ENCODE data around the gene ASB16. TPM values are rescaled to one million over a fixed set of nuclear protein-coding genes. Genes with fewer than 3 reads are reported as not detected.

ASB16 gene
- total and polyA plus RNA-seq, 2 donors (not counting 1 experiment from before 2014, with no cell fraction given): not detected

- under 1% methylated on average over 89 of the region's 126 CpGs for WGBS (ENCODE audit: insufficient coverage)
- Mint-ChIP-seq H3K27me3 (no peaks in the 10 kb centered on the region), H3K4me1 (peaks cover 46% of the 10 kb centered on the region), H3K4me3 (peak within 1 kb of the TSS; percentile 88), H3K9me3 (ENCODE audit: insufficient read depth) (no peaks in the 10 kb centered on the region), H3K27ac (peak within 1 kb of the TSS; percentile 95)
- H3K4me1 ChIP-seq (ENCODE audit: control insufficient read depth in 2 of 2, insufficient read depth in 2 of 2, low read length in 2 of 2): peaks cover 30 to 43% of the 10 kb centered on the region in 2 donors
- H3K27ac ChIP-seq (ENCODE audit: low read length in 2 of 2): peak within 1 kb of the TSS; percentile 89 to 90
- H3K36me3 ChIP-seq (replicated peaks in 1 of 2; ENCODE audit: control extremely low read depth in 1 of 2, control insufficient read depth in 1 of 2, extremely low read depth in 1 of 2, insufficient read depth in 2 of 2, low read length in 1 of 2): peaks cover 3 to 23% of the 10 kb centered on the region in 2 experiments
- DNase-seq (peak; percentile 100), ATAC-seq (ENCODE audit: low read depth) (peak; percentile 81)
- H3K79me2 ChIP-seq (ENCODE audit: control insufficient read depth, insufficient read depth, low read length): peaks cover 41% of the 10 kb centered on the region
- H3K4me3 ChIP-seq (ENCODE audit: control extremely low read depth in 1 of 5, extremely low read depth in 1 of 5, insufficient read depth in 1 of 5, low read depth in 2 of 5, low read length in 4 of 5): peak within 1 kb of the TSS; percentile 66 to 83 (median 81)
- no peak for TF ChIP-seq EZH2 (IDR thresholded peaks at IDR 0.05; ENCODE audit: borderline replicate concordance, insufficient read depth, low read depth, low read length, poor library complexity, severe bottlenecking)
- TF ChIP-seq, protein P1, sequence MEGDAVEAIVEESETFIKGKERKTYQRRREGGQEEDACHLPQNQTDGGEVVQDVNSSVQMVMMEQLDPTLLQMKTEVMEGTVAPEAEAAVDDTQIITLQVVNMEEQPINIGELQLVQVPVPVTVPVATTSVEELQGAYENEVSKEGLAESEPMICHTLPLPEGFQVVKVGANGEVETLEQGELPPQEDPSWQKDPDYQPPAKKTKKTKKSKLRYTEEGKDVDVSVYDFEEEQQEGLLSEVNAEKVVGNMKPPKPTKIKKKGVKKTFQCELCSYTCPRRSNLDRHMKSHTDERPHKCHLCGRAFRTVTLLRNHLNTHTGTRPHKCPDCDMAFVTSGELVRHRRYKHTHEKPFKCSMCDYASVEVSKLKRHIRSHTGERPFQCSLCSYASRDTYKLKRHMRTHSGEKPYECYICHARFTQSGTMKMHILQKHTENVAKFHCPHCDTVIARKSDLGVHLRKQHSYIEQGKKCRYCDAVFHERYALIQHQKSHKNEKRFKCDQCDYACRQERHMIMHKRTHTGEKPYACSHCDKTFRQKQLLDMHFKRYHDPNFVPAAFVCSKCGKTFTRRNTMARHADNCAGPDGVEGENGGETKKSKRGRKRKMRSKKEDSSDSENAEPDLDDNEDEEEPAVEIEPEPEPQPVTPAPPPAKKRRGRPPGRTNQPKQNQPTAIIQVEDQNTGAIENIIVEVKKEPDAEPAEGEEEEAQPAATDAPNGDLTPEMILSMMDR (IDR thresholded peaks at IDR 0.05): no peak
- peak within 1 kb of the TSS; percentile 92 for H3K4me2 ChIP-seq (replicated peaks; ENCODE audit: low read depth, low read length, poor library complexity, severe bottlenecking)
- H3K9me3 ChIP-seq (ENCODE audit: control extremely low read depth in 1 of 3, control insufficient read depth in 2 of 3, insufficient read depth in 1 of 3, low read length in 2 of 3): no peaks in the 10 kb centered on the region
- H3K27me3 ChIP-seq (replicated peaks in 1 of 4; ENCODE audit: control extremely low read depth in 1 of 4, control insufficient read depth in 3 of 4, insufficient read depth in 4 of 4, low read length in 3 of 4): no peaks in the 10 kb centered on the region
- peak within 1 kb of the TSS; percentile 81 for H2AFZ ChIP-seq (ENCODE audit: insufficient read depth, low read depth, low read length, poor library complexity, severe bottlenecking)
- H4K20me1 ChIP-seq (ENCODE audit: control insufficient read depth, insufficient read depth, low read length, poor library complexity, severe bottlenecking): peaks cover 20% of the 10 kb centered on the region
- ChIA-PET CTCF (interaction anchor here (1.4 to 5.4 kb wide), 2 partner anchors 10 to 31 kb away, joined by 3 to 44 read pairs; no protein-coding TSS in a partner anchor), POLR2A (interaction anchor here (0.6 to 8.9 kb wide), 16 partner anchors 9 to 1440 kb away, joined by 3 to 100 read pairs (median 6); partner anchors contain the start of genes BRCA1, SLC25A39, TMUB2 and UBTF)
- H3K9ac ChIP-seq (ENCODE audit: low read length): peak within 1 kb of the TSS; percentile 79
- intact Hi-C loops (cut with micrococcal nuclease): loop anchor here (1.0 kb wide), 6 partner anchors 10 to 148 kb away; partner anchors contain the start of genes HROB, SLC25A39 and TMUB2
These were observed 29.3 kb downstream of the ASB16 start, which contains the start of gene ATXN7L3 for GRCh38 chr17:44199553-44200477. TSS of gene ATXN7L3 (minus strand) at chr17:44199884. CDS start at chr17:44198070, 1,814 bp downstream.

Data from B cell (primary cell).